Left kidney (tissue), 8 donors: ENCODE measurements around the gene GPX5. TPM values are rescaled to one million over a fixed set of nuclear protein-coding genes. Genes with fewer than 3 reads are reported as not detected.
"Not testable (repeated sequence)": the region's sequence is repeated elsewhere in the genome, so short reads cannot be mapped to it uniquely, and the experiment has no call there.

ENCODE experiments used
- DNase-seq: peaks from one replicate; pipeline ENCODE4 v3.0.0-alpha.2; 2013
- long read RNA-seq, 8 donors: transcript quantifications; one replicate each; lab custom pipeline, GENCODE V29; 2026
- polyA plus RNA-seq: library from polyadenylated mRNA; unstranded; fragments of 120-200 nt; gene quantifications from one replicate; pipeline ENCODE4 v1.2.1, GENCODE V29; 2013; ENCODE audit not compliant: insufficient read length

GPX5 gene, protein sequence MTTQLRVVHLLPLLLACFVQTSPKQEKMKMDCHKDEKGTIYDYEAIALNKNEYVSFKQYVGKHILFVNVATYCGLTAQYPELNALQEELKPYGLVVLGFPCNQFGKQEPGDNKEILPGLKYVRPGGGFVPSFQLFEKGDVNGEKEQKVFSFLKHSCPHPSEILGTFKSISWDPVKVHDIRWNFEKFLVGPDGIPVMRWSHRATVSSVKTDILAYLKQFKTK
- not detected for polyA plus RNA-seq
- long read RNA-seq, donor 1, result 0 reads
- long read RNA-seq, donor 2, result 0 reads
- long read RNA-seq, donor 3, result 0 reads
- long read RNA-seq, donor 4, result 0 reads
- long read RNA-seq, donor 5, result 0 reads
- long read RNA-seq, donor 6, result 0 reads
- long read RNA-seq, donor 7, result 0 reads
- long read RNA-seq, donor 8, result 0 reads

DNA sequence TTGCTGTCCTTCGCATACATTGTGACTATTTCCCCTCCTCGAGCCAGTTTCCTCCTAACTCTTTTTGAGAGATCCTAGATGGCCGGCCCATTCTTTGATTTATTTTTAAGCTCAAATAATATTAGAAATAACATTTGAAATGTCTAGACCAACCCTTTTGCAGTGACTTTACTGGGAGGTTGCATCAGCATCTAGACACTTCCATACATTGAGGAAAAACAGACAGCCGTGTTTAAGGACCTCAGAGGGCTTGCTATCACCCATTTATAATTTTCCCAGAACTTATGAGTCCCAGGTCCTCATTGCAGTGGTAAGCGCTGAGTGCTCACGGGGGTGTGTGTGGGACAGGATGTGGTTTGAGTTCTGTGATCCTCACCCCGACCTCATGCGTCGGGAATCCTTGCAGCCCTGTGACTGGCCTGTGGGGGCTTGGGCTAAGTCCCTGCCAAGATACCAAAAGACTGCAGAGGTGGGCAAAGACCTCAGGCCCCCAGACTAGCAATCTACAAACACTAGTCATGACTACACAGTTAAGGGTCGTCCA lies at the start of gene GPX5:
Gene GPX5, plus strand, starts transcription at position 386 of the 544 bp plus-strand sequence. Its CDS starts 133 bp downstream, at position 519.
- no peak for DNase-seq

DNA sequence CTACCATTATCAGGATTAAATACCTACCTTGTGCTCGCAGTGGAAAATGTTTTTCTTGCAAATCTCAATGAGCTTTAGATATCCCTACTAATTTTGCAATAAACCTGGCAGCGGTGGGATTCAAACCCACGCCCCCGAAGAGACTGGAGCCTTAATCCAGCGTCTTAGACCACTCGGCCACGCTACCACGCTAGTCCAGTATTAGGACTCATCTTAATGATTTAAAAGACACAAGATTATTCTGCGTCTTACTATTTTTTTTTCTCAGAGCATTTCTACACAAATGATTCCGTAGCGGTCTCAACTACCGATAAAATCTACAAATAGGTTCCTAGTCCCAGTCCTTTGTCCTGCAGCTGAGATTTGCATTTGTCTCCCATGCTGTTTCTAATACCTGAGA lies 47.2 kb upstream of the GPX5 start:
- DNase-seq, result no peak

DNA sequence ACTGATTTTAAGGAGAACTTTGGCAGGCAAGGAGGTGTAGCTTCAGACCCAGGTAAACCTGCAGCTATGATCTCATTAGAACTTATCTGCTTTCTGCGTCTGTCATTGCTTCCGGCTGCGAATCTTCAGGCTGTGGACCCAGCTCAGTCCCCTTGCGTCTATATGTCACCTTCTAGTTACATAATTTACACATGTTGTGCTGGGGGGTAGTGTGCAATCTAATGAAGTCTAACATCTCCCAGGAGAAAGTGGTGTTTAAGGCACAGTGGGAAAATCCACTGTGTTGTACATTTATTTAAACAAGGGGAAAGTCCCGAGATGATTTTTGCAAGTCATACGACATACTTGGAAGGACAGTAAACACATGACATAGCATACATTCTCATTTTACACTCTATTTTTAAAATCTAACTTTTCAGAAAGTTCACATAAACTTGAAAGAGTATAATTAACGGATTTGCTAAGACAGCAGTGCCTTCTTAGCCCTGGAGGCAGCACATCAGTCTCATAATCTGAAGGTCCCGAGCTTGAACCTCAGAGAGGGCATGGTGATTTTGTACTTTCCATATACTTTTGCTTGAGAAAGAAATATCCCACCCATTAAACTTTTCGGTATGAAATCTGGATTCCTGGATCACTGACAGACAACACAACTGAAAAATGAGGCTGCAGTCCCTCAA lies 45.3 kb upstream of the GPX5 start:
- no peak for DNase-seq

DNA sequence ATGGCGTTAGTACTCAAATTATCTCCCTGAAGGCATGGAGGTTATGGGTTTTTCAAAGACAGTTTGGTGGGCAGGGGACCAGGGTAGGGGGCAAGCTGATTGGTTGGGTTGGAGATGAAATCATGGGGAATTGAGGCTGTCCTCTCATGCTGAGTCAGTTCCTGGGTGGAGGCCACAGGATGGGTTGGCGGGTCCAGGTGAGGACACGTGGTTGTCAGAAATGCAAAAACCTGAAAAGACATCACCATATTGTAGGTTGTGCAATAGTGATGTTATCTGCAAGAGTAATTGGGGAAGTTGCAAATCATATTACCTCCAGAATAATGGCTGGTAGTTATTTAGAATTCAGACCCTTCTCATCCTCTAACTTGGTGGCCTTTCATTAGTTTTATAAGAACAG lies 40.2 kb upstream of the GPX5 start:
- DNase-seq, result no peak

DNA sequence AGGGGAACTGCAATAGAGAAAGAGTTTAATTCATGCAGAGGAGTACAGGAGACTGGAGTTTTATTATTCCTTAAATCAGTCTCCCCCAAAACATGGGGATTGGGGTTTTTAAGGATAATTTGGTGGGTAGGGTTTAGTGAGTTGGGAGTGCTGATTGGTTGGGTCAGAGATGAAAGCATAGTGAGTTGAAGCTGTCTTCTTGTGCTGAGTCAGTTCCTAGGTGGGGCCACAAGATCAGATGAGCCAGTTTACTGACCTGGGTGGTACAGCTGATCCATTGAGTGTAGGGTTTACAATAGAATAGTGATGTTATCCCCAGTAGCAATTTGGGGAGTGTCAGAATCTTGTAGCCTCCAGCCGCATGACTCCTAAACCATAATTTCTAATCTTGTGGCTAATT lies 39.1 kb upstream of the GPX5 start:
- no peak for DNase-seq

DNA sequence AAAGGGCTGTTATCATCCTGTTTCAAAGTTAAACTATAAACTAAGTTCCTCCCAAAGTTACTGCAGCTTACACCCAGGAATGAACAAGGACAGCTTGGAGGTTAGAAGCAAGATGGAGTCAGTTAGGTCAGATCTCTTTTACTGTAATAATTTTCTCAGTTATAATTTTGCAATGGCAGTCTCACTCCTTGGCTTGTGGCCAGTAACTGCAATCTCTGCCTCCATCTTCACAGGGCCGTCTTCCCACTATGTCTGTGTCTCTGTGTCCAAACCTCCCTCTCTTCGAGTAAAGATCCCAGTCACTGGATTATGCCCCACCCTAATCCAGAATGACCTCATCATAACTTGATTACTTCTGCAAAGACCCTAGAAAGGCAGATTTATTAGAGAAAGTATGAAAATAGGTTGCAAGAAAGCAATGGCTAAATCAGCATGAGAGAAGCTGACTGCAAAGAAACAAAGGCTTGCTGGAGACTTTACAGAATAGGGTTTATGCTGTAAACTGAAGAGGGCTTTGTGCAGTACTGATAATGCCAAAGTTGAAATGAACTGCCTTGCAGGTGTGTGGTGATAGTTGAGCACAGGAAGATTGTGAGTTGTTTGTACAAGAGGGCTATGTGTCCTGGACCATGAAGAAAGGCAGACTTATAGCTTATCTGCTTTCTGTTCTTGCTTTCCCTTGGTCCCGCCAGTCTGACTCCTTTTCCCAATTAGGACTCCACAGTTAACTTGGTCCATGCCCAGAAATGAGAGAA lies 38.5 kb upstream of the GPX5 start:
- no peak for DNase-seq

DNA sequence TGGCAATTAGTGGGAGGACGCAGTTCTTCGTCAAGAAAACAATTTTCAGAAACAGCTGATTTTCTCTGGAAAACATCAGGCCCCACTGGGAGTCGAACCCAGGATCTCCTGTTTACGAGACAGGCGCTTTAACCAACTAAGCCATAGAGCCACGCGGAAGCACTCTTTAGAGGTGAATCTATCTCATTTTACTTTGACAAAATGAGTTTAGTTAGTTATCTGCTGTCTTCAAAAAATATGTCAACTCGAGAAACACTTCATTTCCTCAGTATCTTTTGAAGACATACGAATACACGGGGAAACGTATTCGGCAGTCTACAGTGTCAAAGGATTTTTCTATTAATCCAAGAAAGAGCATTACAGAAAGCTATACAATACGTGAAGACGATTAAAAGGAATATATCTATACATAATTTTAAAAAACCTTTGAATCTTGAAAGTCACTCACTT lies 36.7 kb upstream of the GPX5 start:
- peak; percentile 17 for DNase-seq

DNA sequence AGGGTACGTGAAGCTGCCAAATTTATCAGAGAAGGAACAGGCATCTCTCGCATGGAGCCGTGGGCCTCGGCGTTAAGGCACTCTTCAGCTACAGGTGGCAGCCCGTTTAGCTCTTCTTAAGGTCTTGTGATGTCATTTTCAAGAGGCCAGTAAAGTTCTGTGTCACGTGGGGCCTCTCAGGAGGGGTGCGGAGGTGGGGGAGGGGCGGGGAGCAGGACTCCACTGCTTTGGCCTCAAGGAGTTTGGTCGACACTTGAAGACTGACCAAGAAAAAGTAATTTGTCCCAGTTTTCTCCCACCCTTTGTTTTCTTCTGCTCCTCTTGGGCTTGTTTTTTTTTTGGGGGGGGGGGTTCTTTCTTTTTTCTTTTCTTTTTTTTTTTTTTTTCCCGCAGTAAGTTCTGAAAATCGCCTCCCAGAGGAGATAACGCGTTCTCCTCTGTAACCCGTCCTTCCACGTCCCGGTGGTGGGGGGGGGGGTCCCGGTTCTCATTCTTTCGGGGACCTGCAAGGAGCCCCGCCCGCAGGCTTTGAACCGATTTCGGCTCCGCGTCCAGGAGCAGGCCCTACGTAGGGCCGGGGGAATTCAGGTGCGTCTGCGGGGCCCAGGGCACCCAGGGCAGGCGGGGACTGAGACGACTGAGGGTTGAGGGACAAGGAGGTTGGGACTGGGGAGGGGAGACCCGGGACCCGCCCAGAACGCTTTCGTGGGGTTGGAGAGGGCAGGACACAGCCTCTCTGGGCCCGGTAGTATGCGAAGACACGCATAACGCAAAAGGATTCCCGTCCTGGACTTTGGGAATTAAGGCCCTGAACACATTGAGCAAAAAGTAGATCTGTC lies 36.1 kb upstream of the GPX5 start:
- DNase-seq, result peak; percentile 31

DNA sequence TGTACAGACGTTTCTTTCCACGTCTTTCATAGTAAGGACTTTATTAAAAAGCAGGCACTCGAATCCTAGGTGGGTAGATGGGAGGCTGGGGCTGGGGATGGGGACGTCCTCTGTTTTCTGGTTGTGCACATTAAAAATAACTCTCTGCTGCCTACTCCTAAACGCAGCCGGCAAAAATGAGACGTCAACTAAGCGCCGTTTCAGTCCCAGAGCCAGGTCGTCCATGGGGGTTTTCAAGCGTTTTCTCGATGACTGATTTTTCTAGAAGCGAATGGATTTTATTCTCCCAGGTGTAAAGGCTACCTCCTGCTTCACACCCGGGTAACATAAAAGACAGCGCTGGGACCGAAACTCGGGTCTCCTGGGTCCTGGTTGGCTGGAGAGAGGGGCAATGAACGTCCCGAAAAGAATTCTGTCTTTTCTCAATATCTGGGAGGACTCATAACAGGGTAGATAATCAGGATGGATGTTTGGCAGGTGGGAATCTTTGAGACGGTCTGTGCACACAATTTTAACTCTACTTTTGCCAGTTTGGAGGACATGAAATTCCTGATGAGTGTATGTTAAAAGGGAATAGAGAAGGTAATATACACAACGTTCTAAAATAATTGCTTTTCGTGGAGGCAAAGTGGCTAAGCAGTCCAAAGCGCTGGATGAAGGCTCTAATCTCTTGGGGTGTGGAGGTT lies 35.3 kb upstream of the GPX5 start:
- no peak for DNase-seq

DNA sequence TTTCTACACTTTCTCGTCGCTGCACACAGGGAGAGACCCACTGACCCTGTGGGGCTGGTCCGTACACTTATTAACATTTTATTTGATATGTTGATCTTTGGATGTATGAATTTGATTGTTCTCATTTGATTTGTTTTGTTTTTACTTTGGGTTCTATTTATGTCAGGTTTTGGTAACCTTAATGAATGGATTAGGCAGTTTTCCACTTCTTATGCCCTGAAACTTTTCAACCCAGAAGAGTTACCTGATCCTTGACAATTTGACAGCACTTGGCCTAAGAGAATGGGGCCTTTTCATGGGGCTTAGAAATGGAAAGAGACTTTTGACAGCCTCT lies 33.7 kb upstream of the GPX5 start:
- DNase-seq, result no peak

DNA sequence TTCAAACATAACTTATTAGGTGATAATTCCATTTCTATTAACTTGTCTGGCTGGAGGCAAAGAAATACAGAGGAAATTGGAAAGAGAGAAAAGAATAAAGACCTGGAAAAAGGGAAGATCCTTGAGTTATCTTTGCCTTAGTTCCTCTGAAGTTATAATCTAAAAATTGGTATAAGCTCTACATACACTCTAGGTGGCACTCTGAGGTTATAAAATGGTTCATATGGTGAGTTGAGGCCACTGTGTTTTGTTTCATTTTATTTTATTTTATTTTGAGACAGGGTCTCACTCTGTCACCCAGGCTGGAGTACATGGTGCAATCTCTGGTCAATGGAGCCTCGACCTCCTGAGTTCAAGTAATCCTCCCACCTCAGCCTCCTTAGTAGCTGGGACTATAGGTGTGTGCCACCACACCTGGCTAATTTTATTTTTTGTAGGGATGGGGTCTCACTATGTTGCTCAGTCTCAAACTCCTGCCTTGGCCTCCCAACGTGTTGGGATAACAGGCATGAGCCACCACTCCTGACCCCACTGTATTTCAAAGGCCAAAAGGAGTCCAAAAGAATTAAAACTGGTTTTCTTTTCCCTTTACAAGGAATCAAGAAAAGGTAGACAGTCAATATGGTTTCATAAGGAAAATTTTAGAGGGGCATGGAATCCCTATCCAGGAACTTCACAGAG lies 29.4 kb upstream of the GPX5 start:
- no peak for DNase-seq

DNA sequence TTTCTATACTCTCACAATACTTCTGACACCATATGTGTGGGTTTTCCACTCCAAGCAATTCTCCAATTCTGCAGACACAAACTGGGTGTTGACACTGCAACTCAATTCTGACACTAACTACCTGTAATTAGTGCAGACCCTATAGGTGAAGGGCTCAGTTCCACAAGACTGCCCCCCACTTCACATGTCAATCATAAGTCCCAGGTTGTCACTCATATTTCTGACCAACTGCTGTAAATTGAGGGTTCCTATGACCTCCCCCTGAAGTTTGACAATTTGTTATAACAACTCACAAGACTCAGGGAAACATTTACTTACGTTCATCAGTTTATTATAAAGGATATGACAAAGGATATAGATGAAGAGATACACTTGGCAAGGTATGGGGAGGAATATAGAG lies 28.4 kb upstream of the GPX5 start:
- no peak for DNase-seq

DNA sequence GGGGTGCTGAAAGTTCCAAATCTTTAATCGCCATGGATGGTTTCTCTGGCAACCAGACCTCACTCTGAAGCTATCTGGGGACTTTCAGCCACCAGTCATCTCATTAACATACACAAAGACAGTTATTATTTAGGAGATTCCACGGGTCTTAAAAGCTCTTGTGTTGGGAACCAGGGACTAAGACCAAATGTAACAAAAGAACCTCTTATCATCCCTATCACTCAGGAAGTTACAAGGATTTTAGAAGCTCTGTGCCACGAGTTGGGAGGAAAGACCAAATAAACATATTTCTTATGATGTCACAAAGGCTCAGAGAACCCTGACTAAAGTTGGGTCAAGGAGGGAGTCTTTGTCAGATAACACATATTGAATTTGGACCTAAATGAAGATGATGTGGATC lies 27.8 kb upstream of the GPX5 start:
- no peak for DNase-seq

DNA sequence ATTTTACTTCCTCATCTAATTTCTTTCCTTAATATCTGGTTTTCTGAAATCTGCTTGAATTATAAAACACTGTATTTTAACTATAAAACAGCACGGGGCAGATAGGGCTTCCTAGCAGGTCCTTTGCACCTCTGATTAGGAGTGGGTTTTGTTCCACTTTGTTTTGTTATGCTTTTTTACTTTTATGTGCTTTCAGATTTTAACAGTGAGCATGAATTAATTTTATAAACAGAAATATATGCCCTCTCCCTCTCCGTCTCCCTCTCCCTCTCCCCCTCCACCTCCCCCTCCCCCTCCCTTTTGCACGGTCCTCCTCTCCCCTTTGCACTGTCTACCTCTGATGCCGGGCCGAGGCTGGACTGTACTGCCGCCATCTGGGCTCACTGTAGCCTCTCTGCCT lies 24.4 kb upstream of the GPX5 start:
- DNase-seq, result no peak

DNA sequence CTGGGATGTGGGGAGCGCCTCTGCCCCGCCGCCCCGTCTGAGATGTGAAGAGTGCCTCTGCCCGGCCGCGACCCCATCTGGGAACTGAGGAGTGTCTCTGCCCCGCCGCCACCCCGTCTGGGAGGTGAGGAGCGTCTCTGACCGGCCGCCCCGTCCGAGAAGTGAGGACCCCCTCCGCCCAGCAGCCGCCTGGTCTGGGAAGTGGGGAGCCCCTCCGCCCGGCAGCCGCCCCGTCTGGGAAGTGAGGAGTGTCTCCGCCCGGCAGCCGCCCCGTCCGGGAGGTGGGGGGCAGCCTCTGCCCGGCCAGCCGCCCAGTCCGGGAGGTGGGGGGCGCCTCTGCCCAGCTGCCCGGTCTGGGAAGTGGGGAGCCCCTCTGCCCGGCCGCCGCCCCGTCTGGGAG lies 23.5 kb upstream of the GPX5 start:
- not testable (repeated sequence) for DNase-seq

DNA sequence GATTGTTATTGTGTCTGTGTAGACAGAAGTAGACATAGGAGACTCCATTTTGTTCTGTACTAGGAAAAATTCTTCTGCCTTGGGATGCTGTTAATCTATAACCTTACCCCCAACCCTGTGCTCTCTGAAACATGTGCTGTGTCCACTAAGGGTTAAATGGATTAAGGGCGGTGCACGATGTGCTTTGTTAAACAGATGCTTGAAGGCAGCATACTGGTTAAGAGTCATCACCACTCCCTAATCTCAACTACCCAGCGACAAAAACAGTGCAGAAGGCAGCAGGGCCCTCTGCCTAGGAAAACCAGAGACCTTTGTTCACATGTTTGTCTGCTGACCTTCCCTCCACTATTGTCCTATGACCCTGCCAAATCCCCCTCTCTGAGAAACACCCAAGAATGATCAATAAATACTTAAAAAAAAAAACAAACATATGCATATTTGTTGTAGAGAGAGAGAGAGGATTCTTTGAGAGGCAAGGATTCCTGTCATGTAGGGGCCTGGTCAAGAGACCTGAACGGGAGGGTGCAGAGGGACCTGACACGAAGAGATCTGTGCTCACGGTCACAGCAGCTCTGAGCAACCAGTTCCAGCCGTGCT lies 22.9 kb upstream of the GPX5 start:
- not testable (repeated sequence) for DNase-seq

DNA sequence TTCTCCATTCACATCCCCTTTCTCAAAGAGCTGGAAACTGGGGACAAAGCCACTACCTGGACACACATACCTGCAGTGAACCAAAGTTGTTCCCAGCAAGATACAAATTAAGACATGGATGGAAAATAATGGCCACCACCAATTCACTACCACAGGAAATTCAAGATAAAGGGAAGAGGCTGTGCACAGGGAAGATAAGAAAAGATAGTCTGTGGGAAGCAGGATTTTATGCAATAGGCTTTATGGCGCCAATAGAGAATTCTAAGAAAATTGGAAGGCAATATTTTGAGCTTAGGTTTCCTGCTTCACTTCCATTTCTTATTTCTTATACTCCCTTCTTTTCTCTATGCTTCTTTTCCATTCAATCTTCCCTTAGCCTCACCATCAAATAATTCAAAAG lies 19.9 kb upstream of the GPX5 start:
- DNase-seq, result no peak

DNA sequence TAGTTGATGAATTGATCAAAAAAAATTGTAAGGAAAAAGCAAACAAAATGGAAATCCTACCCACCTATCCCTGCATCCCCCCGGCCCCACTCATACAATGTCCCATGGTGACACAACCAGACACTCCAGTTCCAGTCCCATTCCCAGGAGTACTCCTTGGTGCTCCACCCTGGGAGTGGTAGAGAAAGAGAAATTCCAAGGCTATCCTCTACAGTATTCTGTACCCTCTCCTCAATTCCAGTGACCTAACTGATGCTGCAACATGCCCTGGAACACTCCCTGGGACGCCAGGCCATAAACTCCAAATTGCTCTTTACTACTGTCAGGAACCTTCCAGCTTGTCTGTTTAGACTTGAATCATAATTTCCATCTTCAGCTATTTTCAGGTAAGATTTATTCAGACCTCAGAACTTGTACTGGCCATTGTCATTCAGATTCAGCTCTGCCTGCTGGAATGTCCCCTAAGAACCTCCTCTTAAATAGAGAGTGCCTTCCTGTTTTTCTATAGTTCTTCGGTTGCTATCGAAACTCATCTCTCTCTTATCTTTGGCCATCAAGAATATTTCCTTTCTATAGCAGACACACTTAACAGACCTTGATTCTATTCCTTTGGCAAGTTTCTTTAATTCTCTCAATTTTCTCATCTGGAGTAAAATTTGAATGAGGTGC lies 18.7 kb upstream of the GPX5 start:
- DNase-seq, result no peak

DNA sequence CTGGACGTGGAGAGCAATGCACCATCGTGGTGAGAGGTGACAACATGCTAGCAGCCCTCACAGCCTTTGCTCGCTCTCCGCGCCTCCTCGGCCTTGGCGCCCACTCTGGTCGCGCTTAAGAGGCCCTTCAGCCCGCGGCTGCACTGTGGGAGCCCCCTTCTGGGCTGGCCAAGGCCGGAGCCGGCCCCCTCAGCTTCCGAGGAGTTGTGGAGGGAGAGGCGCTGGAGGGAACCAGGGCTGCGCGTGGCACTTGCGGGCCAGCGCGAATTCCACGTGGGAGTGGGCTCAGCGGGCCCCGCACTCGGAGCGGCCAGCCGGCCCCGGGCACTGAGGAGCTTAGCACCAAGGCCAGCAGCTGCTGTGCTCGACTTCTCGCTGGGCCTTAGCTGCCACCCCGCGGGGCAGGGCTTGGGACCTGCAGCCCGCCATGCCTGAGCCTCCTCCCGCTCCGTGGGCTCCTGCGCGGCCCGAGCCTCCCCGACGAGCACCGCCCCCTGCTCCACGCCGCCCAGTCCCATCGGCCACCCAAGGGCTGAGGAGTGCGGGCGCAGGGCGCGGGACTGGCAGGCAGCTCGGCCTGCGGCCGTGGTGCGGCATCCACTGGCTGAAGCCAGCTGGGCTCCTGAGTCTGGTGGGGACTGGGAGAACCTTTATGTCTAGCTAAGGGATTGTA lies 13.9 kb upstream of the GPX5 start:
- DNase-seq, result no peak
